ENCODE results near the gene AQP2. TPM values are rescaled to one million over a fixed set of nuclear protein-coding genes. Genes with fewer than 3 reads are reported as not detected.

Gene AQP2
- total RNA-seq, 1 experiment from 2014 or later = not detected

GRCh38 chr12:49949866-49950265 lies 671 bp upstream of the AQP2 start:
- Histone ChIP-seq H3K4me1 (peaks cover 5% of the 10 kb centered on the region; the same call in 1 of the 2 replicates), H3K4me3 (ENCODE audit: low read depth, low read length) (no peak overlapping the region), H3K36me3 (ENCODE audit: control insufficient read depth, insufficient read depth, low read length) (no peaks in the 10 kb centered on the region), H3K9me3 (no peaks in the 10 kb centered on the region), H3K27me3 (replicated peaks; ENCODE audit: control insufficient read depth, insufficient read depth, low read length) (no peaks in the 10 kb centered on the region)
- TF ChIP-seq CTCF (IDR thresholded peaks at IDR 0.05; ENCODE audit: insufficient read depth in 1 of 2, low read depth in 1 of 2, low read length in 1 of 2, severe bottlenecking in 1 of 2, unreplicated experiment in 1 of 2) = no peak
- Mint-ChIP-seq H3K9me3 (ENCODE audit: unreplicated experiment) (no peaks in the 10 kb centered on the region), H3K27me3 (ENCODE audit: insufficient read depth, unreplicated experiment) (no peaks in the 10 kb centered on the region), H3K4me3 (ENCODE audit: unreplicated experiment) (no peak overlapping the region), H3K4me1 (ENCODE audit: low read depth, unreplicated experiment) (peaks cover 12% of the 10 kb centered on the region), H3K36me3 (ENCODE audit: insufficient read depth, unreplicated experiment) (peaks cover 5% of the 10 kb centered on the region), H3K27ac (ENCODE audit: unreplicated experiment) (no peak overlapping the region)
- ChIA-PET CTCF (interaction anchor here (0.5 to 1.2 kb wide), 4 partner anchors 10 to 82 kb away, joined by 3 to 5 read pairs (median 5); no protein-coding TSS in a partner anchor), POLR2A (no interaction called here)
- BruUV-seq (replicated peaks) = no TSS peak
- intact Hi-C loops (cut with micrococcal nuclease; ENCODE audit: unreplicated experiment) = loop anchor here (5.0 kb wide), 1 partner anchor 83 kb away; no protein-coding TSS in a partner anchor
- no peak for DNase-seq

DNA sequence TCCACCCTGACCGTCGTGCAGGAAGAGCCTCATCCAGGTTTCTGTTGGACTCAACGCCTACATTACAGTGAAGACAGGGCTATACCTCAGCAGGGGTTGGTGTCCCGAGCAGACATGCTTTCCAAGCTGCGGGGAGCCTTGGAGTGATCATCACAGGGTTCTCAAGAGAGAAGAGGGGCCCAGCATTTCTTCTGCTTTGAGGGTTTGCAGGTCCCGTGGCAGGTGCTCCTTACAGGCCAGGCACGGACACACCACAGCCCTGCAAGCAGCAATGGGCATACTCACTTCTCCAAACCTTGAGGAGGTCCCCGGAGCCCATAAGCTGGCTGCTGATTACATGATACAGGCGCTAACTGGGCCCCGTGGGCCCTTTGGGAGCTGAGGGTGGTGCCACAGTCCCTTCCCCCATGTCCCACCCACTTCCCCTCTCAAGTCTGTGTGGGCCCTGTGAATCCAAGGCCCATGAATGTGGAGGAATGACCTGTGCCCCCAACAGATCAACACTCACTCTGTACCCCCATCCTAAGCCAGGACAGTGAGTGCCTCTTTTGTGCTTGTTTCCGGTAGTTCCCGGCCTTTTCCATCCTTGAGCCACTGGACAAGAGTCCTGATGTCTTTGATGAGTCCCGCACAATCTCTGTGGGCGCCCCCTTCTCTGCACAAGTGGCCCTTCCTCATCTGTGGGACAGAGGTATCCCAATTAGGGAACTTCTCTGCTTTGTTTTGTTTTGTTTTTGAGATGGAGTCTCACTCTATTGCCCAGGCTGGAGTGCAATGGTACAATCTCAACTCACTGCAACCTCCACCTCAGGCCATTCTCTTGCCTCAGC lies 1.1 kb downstream of the AQP2 start:
- no peaks in the 10 kb centered on the region for H3K27me3 ChIP-seq (replicated peaks; ENCODE audit: control insufficient read depth, insufficient read depth, low read length)
- intact Hi-C loops (cut with micrococcal nuclease; ENCODE audit: unreplicated experiment) = loop anchor here (5.0 kb wide), 1 partner anchor 84 kb away; no protein-coding TSS in a partner anchor
- H3K4me1 Mint-ChIP-seq (ENCODE audit: low read depth, unreplicated experiment) = no peaks in the 10 kb centered on the region
- H3K36me3 Mint-ChIP-seq (ENCODE audit: insufficient read depth, unreplicated experiment) = no peaks in the 10 kb centered on the region
- no peak overlapping the region for H3K4me3 ChIP-seq (ENCODE audit: low read depth, low read length)
- no peaks in the 10 kb centered on the region for H3K27me3 Mint-ChIP-seq (ENCODE audit: insufficient read depth, unreplicated experiment)
- BruUV-seq (replicated peaks) = no TSS peak
- POLR2A ChIA-PET = no interaction called here
- CTCF ChIA-PET = no interaction called here
- H3K36me3 ChIP-seq (ENCODE audit: control insufficient read depth, insufficient read depth, low read length) = no peaks in the 10 kb centered on the region
- no peak overlapping the region for H3K4me3 Mint-ChIP-seq (ENCODE audit: unreplicated experiment)
- no peak for TF ChIP-seq CTCF (IDR thresholded peaks at IDR 0.05; ENCODE audit: insufficient read depth in 1 of 2, low read depth in 1 of 2, low read length in 1 of 2, severe bottlenecking in 1 of 2, unreplicated experiment in 1 of 2)
- H3K9me3 Mint-ChIP-seq (ENCODE audit: unreplicated experiment) = no peaks in the 10 kb centered on the region
- DNase-seq = no peak
- H3K9me3 ChIP-seq = no peaks in the 10 kb centered on the region
- no peaks in the 10 kb centered on the region for H3K4me1 ChIP-seq
- H3K27ac Mint-ChIP-seq (ENCODE audit: unreplicated experiment) = no peak overlapping the region

- Histone ChIP-seq H3K9me3 (no peaks in the 10 kb centered on the region), H3K27me3 (replicated peaks; ENCODE audit: control insufficient read depth, insufficient read depth, low read length) (no peaks in the 10 kb centered on the region), H3K4me3 (ENCODE audit: low read depth, low read length) (no peak overlapping the region), H3K36me3 (ENCODE audit: control insufficient read depth, insufficient read depth, low read length) (no peaks in the 10 kb centered on the region), H3K4me1 (no peaks in the 10 kb centered on the region)
- no TSS peak for BruUV-seq (replicated peaks)
- CTCF ChIA-PET = interaction anchor here (2.6 kb wide), 1 partner anchor 85 kb away, joined by 12 read pairs; no protein-coding TSS in a partner anchor
- H3K27ac Mint-ChIP-seq (ENCODE audit: unreplicated experiment) = no peak overlapping the region
- peak in 1 of 2 experiments; percentile 23 for DNase-seq
- no peaks in the 10 kb centered on the region for H3K9me3 Mint-ChIP-seq (ENCODE audit: unreplicated experiment)
- no peak for TF ChIP-seq CTCF (IDR thresholded peaks at IDR 0.05; ENCODE audit: insufficient read depth in 1 of 2, low read depth in 1 of 2, low read length in 1 of 2, severe bottlenecking in 1 of 2, unreplicated experiment in 1 of 2)
- POLR2A ChIA-PET = no interaction called here
- no peaks in the 10 kb centered on the region for H3K4me1 Mint-ChIP-seq (ENCODE audit: low read depth, unreplicated experiment)
- H3K4me3 Mint-ChIP-seq (ENCODE audit: unreplicated experiment) = no peak overlapping the region
- H3K36me3 Mint-ChIP-seq (ENCODE audit: insufficient read depth, unreplicated experiment) = no peaks in the 10 kb centered on the region
- intact Hi-C loops (cut with micrococcal nuclease; ENCODE audit: unreplicated experiment) = loop anchor here (5.0 kb wide), 1 partner anchor 85 kb away; no protein-coding TSS in a partner anchor
- no peaks in the 10 kb centered on the region for H3K27me3 Mint-ChIP-seq (ENCODE audit: insufficient read depth, unreplicated experiment)
Measured at GRCh38 chr12:49952391-49953055, 2.0 kb downstream of the AQP2 start.
